H1 (cell line): ENCODE data around the gene ZNF516. TPM values are rescaled to one million over a fixed set of nuclear protein-coding genes. Genes with fewer than 3 reads are reported as not detected.

Experiments used
- CTBP2 ChIP-seq: IDR thresholded peaks from 2 replicates; pipeline ENCODE4 v1.7.0; 2011; ENCODE audit warnings: borderline replicate concordance, mild to moderate bottlenecking, moderate library complexity, mixed read lengths, low read length; ENCODE audit not compliant: insufficient read depth, insufficient read length
- E2F6 ChIP-seq: IDR thresholded peaks from 2 replicates; pipeline ENCODE4 v1.6.1; 2012; ENCODE audit warnings: inconsistent platforms
- POU5F1 ChIP-seq: IDR thresholded peaks from 2 replicates; pipeline ENCODE4 v1.6.1; 2011; ENCODE audit warnings: low read depth, mild to moderate bottlenecking, low read length, moderate library complexity
- USF2 ChIP-seq: IDR thresholded peaks from 2 replicates; pipeline ENCODE4 v1.6.1; 2011; ENCODE audit warnings: low read length, improper control_type of control experiment
- polyA plus RNA-seq, 7 experiments: library from polyadenylated mRNA; depleted of rRNA in 3 of 7; stranded (reverse) in 5 of 7; unstranded in 2 of 7; fragments of >200 nt in 5 of 7; fragments of 200-250 nt in 2 of 7; gene quantifications; 1 replicate in 5 of 7; 2 replicates in 1 of 7; 4 replicates in 1 of 7; pipeline versions ENCODE4 v1.2.1 to v1.2.3, GENCODE V29; 2011 to 2013; ENCODE audit warnings: missing spikeins in 2 of 7, mixed read lengths in 2 of 7
- total RNA-seq: library from RNA; stranded (reverse); fragmentation: NEBNext Ultra II Directional; extraction: Animal tissue kit (Norgen Biotek cat#: 25700); gene quantifications from 2 replicates; pipeline ENCODE4 v1.2.1, GENCODE V29; 2021

ZNF516 gene
- total and polyA plus RNA-seq, 2 of the 8 experiments (the other 6 are each of a cell fraction or from before 2014, with no cell fraction given): 7.3 to 17.0 TPM

GRCh38 chr18:76374330-76375281, 120.4 kb downstream of the ZNF516 start (continued):
- TF ChIP-seq POU5F1 (no peak), E2F6 (no peak), CTBP2 (no peak), USF2 (no peak)
